Left kidney (tissue), 2 donors: Measurements from ENCODE around the gene HOXC4. TPM values are rescaled to one million over a fixed set of nuclear protein-coding genes. Genes with fewer than 3 reads are reported as not detected.
"Not testable (repeated sequence)": the region's sequence is repeated elsewhere in the genome, so short reads cannot be mapped to it uniquely, and the experiment has no call there.

Experiments
- DNase-seq: peaks from one replicate; pipeline ENCODE4 v3.0.0-alpha.2; 2013
- polyA plus RNA-seq: library from polyadenylated mRNA; unstranded; fragments of 120-200 nt; gene quantifications from one replicate; pipeline ENCODE4 v1.2.1, GENCODE V29; 2013; ENCODE audit not compliant: insufficient read length

HOXC4 gene
- polyA plus RNA-seq, 1 donor = 55.5 TPM

DNA sequence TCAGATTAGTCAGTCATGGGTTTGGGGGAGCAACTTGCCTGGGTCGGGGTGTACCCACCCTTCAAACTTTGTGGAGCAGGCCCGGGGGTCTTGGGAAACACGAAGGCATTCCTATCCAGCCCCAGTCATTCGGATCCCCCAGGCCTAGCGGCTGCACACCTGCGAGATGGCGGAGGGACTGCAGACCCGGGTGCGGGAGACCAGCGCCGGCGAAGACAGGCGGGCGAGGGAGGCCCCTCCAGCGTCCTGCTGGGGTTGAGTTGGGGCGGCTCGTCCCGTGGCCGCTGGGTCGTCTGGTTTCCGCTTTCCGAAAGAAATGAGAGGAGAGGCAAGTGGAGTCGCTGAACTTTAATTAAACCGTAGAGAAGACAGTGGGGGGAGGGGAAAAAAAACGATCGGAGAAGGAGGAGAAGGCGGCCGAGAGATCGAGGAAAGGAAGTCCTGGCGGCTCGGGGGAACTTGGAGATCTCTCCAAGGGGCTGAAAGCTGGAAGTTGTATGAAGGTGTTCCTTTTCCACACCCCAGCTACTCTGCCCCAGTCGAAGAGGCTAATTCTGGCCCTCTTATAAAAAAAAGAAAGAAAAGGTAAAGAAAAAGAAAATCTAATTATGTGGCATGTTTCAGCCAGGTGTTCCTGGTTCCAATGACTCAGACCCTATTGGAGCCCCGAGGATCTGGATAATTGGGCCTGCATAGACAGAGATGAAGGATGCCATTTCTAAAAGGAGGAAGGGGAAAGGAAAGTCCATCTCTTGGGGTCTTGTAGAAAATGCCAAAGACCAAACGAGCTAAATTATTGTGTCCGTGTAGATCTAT is 28.2 kb downstream of the HOXC4 start:
- not testable (repeated sequence) for DNase-seq

DNA sequence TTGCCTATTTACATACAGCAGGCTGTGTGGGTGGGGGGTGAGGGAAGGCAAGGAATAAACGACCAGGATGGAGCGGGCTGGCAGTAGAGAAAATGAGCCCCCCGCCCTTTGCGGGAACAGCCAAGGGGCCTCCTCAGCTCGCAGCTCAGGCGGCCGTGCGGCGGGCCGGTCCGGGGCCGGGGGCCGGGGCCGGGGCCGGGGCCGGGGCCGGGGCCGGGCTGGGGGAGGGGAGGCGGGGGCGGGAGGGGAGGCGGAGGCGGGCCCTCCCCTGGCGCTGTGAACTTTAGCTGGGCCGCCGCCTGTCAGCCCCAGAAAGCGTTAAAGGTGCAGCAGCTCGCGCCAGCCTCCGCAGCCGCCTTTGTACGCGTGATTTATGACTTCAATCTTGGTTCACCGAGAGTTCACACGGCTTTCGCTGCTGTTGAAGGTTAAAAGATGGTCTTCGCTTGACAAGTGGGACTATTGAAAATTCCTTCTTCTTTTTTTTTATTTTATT is 28.8 kb downstream of the HOXC4 start:
- DNase-seq = peak; percentile 88

DNA sequence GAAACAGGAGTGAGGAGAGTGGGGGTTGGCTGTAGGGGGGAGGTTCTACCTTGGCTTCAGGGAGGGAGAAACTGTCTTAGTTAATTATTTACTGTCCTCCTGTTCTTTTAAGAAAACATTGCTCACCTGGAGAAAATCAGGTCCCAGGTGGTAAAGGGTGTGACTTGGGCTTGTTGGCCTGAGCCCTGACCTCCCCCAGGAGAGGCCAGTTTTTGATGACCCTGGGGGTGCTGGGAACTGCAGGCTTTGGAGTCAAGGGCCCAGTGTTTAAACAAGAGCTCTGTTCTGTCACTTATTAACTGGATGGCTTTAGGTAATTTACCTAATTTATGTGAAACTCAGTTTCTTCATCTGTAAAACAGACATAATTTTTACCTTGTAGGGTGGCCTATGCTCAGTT is 34.4 kb downstream of the HOXC4 start:
- not testable (repeated sequence) for DNase-seq

DNA sequence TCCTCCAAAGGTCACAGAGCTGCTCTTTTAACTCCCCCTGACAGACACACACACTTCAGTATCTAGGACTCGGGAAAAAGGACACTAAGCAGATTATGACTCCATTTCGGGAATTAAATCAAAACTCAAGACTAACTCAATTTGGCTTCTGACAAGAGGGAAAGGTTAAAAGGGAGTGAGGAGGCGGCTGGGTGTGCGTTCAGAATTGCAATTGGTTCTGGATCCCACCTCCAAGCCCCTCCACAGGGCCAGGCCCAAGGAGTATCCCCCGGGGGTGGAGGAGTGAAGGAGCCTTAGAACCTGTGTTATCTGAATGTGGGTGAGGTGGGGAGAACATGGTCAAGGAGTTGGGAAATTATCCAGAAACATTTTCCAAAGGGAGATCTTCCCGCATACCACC is 35.8 kb downstream of the HOXC4 start:
- DNase-seq = not testable (repeated sequence)

DNA sequence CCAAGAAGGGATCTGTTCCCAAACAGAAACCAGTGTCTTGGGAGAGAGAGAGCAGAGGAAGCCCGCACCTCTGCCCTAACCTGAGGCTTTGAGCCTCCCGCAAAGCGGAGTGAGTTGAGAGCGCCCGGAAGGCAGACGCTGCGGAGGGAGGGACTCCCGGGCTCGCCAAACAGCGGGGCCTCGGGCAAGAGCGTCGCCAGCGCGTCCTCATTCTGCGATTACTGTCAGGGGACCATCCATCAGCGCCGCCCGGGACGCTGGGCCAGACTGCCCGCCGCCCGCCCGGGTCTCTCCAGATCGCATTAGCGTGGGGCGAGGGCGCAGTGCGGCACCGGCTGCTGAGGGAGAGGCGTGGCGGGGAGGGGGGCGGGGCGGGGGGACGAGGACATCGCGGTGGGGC is 36.7 kb downstream of the HOXC4 start:
- DNase-seq = not testable (repeated sequence)

DNA sequence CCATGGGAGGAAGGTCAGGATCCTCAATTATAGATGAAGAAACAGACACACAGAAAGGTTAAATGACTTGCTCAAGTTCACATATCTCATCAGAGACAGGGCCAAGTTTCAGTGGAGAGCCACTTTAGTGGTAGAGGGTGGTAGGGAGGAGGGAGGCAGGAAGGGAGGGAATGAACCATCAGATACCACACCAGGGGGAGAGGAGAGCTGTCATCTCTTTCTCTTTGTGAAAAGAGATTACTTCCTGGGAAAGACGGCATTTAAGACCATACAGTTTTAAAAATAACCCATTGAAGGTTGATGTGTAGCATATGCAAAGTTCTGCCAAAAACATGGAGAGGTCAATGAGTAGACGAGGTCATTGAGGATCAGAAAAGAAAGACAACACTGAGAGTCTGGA is 39.3 kb downstream of the HOXC4 start:
- DNase-seq = not testable (repeated sequence)

DNA sequence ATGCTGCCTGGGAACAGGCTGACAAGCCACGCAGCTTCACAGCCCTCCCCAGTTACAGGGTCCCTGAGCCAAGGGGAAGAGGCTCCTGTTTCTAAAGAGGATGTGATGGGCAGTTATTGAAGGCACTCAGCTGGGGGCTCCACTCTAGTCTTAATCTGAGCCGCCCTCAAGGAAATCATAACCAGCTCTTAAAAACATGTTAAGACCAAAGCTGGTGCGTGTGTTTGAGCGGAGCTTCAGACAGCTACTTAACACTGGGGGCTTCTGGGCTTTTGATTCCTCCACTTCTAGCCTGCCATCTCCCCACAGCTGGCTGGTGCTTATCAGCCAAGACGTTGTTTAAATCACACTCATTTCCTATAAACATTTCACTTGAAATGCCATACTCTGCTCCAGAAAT is 42.3 kb downstream of the HOXC4 start:
- not testable (repeated sequence) for DNase-seq

DNA sequence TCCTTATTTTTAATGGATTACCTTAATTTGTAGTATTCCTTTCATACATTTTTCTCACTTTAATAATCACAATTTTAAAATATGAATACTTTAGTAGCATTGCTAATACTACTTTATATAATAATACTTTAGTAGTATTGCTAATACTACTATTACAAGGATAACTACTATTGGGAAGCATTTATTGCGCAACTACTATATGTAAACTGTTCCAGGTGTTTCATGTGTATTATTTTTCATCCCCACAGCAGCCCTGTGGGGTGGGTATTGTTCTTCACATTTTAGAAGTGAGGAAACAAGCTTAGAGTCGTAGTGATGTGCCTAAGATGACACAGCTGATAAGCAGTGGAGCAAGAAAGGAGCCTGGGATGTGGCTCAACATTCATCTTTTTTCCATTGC is 45.0 kb downstream of the HOXC4 start:
- not testable (repeated sequence) for DNase-seq

DNA sequence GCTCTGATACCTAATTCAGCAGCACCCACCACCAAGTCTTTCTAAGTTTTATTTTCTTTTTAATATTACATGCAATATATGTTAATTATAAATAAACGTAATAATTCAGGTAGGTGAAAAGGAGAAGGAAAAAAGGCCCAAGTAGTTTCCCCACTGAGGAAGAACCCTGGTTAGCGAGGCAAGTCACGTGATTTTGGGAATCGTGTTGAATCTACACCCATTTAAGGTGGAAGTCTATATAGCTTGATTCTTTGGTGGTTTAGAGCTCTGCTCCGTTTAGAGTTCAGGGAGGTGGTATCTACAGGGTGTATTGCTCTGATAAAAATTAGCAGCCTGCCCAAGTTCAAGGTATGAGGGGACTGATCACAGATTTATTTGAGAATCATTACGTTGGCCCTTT is 47.0 kb downstream of the HOXC4 start:
- not testable (repeated sequence) for DNase-seq

DNA sequence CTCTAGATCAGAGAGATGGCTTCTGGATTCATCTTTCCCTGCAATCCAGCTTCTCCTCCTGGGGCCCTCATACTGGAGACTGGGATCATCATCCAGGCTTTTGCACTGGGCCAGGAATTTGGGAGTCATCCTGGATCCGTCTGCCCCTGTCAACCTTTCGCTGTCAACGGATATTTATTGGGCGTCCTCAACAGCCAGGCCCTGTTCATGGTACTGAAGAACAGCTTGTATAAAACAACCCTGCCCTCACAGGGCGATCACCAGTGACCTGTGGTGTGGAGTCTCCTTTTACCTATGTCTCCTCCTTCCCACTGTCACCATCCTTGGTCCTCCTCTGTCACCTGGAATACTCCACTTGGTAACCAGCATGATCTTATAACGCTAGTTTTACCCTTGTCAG is 48.6 kb downstream of the HOXC4 start:
- not testable (repeated sequence) for DNase-seq

DNA sequence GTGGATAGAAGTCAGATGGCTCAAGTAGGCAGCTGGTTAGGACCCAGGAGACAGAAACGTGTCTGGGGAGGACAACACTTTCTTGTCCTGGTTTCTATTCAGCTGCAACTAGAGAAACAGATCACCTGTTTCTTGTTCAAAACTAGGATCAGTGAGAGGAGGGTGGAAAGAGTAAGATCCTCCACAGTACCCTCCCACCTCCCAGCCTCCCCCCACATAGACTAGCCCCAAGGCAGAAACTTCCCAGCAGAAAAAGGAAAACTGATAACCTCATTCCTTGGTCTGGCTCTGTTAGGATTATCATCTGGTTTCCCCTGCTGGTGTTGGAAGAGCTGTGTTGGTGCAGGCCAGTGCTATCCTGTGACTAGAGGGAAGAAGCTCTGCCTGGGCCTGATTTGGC is 50.2 kb downstream of the HOXC4 start:
- not testable (repeated sequence) for DNase-seq

Other genes starting within 250 kb of the HOXC4 start
- gene HOXC13, start 115.0 kb upstream of the HOXC4 start, polyA plus RNA-seq = 0.05 TPM
- gene HOXC12, start 98.9 kb upstream of the HOXC4 start, polyA plus RNA-seq = not detected
- 2.1 TPM for gene HOXC11, start 80.7 kb upstream of the HOXC4 start, polyA plus RNA-seq
- gene HOTAIR, start 78.9 kb upstream of the HOXC4 start, polyA plus RNA-seq = 2.2 TPM
- gene HOXC10, start 68.7 kb upstream of the HOXC4 start, polyA plus RNA-seq = 62.2 TPM
- gene HOXC9, start 53.7 kb upstream of the HOXC4 start, polyA plus RNA-seq = 25.2 TPM
- gene HOXC8, start 44.9 kb upstream of the HOXC4 start, polyA plus RNA-seq = 11.0 TPM
- 34.1 TPM for gene HOXC6, start 25.4 kb upstream of the HOXC4 start, polyA plus RNA-seq
- gene HOXC5, start 20.8 kb upstream of the HOXC4 start, polyA plus RNA-seq = 2.7 TPM
- gene SMUG1, start 135.2 kb downstream of the HOXC4 start, polyA plus RNA-seq = 35.4 TPM
- gene CBX5, start 226.3 kb downstream of the HOXC4 start, polyA plus RNA-seq = 169 TPM
- gene HNRNPA1, start 226.9 kb downstream of the HOXC4 start, polyA plus RNA-seq = 4,010 TPM
- 1.5 TPM for gene NFE2, start 247.2 kb downstream of the HOXC4 start, polyA plus RNA-seq